ENCODE measurements around the gene ANG.

DNA sequence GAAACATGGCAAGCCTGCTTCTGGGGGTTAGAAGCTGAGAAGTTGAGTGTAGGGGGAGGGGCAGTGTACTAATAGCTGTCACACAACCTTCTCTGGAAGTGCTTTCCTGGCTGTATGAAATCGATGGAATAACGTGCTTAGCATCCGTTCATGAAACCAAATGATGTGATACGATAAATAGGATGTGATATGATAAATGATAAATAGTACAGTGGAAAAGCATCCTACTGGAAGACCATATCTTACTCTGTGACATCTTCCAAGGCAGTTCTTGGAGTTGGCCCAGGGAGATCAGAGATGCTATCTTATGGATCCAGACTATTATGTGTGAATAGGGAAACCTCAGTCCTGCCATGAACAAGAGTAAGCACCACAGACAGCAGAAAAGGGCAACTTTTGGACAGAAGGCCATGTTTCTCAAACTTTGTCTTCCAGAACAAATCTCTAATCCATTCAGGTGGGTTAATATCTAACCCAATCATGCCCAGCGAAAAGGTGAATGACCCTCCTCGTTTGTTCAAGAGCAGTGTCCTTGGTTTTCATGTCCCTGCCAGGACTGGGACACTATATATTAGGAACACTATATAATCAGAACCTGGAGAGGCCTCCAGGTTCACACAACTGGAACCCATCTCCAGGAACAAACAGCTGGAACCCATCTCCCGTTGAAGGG, at the start of gene ANG:
- TF ChIP-seq EZH2 (IDR thresholded peaks at IDR 0.05) (no peak), POLR2AphosphoS5 (IDR thresholded peaks at IDR 0.05; ENCODE audit: borderline replicate concordance, low read depth, low read length) (no peak), FOXP2 (optimal IDR thresholded peaks at IDR 0.05; ENCODE audit: control extremely low read depth, extremely low read length, insufficient read depth) (no peak)

Data from SK-N-MC (cell line).